ENCODE results near the gene PRM3.

PRM3 gene

DNA sequence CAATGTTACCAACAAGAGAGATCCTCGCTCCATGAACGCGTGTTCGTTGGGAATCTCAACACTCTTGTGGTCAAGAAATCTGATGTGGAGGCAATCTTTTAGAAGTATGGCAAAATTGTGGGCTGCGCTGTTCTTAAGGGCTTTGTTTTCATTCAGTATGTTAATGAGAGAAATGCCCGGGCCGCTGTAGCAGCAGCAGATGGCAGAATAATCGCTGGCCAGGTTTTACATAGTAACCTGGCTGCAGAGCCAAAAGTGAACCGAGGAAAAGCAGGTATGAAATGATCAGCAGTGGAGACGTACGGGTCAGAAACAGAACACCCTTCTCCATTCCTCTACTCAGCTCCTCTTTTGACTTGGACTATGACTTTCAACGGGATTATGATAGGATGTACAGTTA is 30.8 kb downstream of the PRM3 start:
- no peak for DNase-seq

DNA sequence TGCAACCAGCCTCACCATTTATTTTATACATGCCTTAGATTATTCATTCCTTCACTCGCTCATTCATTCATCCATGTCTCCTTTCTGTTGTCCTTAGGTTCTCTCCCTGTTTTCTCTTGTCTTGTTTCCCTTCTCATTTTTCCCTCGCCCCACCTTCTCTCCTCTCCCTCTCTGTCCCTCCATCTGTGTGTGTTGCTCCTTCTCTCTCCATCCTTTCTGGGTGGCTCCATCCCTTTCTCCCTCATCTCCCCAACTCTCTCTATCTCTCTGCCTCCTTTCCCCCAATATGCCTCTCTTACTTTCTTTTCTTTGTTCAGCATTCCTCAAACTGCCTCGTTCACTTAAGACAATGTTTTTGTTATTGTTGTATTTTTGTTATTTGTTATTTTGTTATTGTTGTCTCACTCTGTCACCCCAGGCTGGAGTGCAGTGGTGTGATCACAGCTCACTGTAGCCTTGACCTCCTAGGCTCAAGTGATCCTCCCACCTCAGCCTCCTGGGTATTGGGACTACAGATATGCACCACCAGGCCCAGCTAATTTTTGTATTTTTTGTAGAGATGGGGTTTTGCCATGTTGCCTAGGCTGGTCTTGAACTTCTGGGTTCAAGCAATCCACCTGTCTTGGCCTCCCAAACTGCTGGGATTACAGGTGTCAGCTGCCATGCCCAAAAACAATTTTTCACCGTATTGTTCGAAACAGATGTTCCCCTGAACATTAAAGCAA is 31.8 kb downstream of the PRM3 start:
- DNase-seq: no peak

DNA sequence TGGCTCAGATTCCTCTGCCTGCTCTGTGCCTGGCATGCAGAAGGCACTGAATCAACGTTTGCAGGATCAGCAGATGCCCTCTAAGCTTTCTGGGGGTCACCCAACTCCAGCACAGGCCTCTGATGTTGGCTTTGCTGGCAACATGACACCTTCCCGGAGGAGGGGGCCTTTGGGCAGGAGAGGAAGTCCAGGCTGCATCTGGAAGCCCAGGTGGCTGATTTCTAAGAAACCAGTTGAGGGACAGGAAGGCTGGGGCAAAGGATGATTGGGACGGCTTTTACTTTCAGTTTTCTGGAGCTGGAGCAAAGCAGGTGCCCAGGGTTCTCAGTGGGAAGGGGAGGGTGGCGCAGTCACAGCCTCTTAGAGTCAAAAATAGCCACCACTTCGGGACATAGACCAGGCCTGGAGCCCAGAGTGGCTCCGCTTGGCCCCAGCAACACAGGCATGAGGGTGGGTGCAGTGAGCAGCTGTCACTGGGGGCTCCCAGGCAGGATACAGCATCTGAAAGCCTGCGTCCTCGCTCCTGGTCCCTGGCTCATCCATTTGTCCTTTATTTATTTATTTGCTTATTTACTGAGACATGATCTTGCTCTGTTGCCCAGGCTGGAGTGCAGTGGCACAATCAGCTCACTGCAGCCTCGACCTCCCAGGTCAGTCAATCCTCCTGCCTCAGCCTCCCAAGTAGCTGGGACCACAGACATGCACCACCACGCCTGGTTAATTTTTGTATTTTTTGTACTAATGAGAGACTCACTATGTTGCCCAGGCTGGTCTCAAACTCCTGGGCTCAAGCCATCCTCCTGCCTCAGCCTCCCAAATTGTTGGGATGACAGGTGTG is 32.6 kb downstream of the PRM3 start:
- DNase-seq: no peak

DNA sequence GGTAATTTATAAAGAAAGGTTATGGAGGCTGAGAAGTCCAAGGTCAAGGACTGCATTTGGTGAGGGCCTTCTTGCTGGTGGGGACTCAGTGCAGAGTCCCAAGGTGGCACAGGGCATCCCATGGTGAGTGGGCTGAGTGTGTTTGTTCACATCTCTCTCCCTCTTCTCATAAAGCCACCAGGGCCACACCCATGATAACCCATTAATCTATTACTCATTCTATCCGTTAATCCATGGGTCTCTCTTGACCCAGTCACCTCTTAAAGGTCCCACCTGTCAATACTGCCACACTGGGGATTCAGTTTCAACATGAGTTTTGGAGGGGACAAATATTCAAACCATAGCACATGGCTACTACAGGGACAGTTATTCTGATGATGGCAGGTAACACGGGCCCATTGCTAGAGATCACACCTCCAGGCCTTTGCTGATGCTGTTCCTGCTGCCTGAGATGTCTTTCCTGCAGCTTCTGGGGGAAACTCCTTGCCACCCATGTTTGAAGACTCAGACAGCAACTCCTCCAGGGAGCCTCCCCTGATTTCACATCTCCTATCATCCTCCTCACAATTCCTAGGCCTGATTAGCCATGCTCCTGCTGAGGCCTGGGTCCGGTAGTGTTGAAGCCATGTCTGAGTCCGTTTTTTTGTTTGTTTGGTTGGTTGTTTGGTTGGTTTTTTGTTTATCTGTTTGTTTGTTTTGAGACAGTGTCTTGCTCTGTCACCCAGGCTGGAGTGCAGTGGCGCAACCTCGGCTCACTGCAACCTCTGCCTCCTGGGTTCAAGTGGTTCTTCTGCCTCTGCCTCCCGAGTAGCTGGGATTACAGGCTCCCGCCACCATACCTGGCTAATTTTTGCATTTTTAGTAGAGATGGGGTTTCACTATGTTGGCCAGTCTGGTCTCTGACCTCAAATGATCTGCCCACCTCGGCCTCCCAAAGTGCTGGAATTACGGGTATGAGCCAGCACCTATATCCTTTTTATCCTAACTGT is 33.5 kb downstream of the PRM3 start:
- no peak for DNase-seq

DNA sequence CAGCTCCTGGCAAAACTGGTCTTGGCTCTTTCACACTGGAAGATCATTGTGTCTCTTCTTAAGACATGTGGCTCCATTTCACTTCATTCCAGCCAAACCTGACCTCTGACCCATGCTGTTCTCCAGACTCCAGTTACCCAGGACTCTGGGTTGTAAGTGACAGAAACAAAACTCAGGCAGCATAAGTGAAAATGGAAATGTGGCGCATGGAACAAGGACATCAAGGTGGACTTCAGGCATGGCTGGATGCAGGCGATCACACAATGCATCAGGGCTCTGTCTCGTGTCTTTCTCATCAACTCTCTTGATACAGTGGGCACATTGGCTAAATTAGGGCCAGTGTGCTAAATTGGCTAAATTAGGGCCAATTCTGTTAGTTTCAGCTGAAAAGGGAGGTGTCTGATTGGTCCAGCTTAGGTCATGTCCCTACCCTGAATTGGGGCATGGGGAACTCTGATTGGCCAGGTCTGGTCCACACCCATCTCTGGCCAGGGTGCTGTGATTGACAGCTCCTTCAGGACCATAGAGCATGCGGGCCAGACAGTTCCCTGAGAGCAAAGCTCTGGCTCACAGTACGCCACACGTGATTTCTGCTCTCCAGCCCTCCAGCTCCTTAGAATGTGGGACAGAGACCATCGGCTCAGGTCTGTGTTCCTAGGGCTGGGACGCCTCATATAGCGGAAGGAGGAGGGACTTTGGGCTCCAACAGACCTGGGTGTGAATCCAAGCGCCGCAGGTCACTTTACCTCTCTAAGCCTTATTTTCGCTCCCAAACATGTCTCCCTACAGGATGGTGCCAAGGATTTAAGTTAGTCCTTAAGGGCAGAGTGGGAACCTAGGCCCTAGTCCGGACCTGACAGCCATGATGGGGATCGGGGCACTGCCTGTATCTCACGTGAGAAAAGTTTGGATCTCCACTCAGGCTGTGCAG is 34.9 kb downstream of the PRM3 start:
- no peak for DNase-seq

DNA sequence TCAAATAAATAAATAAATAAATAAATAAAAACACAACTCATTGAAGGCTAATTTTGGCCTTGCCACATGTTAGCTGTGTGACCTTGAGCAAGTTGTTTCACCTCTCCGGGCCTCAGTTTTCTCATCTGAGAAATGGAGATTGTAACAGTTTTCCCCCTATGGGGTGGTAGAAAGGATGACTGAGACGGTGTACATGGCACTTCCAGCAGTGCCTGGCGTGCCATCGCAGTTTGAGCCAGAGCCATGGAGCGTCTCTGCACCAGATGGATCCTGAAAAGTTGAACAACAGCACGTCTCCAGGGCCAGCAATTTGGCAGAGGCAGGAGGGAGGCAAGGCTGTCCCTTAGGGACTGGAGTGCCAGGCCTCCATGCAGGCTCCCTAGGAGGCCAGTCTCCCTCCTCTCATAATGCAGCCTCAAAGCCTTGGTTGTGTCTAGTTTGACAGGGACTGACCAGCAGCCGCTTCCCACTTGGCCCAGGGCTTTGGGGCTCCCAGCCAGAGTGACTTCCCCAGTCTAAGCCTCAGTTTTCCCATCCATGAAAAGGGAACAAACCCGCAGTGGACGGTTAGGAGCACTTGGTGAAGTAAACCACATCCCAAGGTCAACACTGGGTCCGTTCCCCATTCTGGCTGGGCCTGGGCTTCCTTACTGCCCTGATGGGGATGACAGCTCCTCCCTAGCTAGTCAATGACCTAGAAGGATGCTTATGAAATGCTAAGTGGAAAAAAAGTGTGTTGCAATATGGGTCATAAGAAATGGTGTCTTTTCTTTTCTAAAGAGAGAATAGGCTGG is 36.8 kb downstream of the PRM3 start:
- DNase-seq: peak; percentile 97 to 98

DNA sequence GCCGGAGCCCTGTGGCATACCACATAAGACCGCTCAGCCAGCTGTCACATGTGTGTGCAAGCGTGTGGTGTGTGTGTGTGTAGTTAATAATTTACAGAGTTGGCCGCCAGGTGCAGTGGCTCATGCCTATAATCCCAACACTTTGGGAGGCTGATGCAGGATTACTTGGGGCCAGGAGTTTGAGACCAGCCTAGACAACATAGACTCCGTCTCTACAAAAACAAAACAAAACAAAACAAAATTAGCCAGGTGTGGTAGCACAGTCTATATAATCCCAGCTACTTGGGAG is 37.8 kb downstream of the PRM3 start:
- DNase-seq: no peak

DNA sequence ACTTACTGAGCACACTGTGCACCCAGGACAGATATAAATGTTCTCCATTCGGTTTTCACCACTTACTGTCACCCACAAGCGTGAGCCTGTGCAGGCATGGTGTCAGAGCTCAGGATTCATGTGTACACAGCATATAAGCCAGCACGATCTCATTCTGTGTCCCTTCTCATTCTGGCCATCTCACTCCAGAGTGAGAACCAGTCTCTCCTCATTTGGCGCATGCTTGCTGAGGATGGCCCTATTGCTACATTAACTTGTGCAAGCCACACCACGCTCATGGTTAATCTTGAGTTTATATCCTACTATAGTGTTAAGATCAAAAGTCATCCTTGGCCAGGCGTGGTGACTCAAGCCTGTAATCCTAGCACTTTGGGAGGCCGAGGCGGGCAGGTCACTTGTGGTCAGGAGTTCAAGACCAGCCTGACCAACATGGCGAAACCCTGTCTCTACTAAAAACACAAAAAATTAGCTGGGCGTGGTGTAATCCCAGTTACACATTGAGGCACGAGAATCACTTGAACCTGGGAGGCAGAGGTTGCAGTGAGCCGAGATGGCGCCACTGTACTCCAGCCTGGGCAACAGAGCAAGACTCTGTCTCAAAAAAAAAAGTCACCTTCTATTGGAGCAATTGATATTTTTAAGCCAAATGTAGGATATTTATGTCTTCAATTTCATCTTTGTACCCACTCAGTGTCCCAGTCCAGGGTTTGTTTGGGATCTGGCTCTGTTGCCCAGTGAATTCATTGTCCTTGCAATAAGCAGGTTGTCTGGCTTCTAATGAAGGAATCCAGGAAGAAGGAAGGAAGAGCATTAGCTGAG is 38.3 kb downstream of the PRM3 start:
- peak; percentile 61 to 78 for DNase-seq

DNA sequence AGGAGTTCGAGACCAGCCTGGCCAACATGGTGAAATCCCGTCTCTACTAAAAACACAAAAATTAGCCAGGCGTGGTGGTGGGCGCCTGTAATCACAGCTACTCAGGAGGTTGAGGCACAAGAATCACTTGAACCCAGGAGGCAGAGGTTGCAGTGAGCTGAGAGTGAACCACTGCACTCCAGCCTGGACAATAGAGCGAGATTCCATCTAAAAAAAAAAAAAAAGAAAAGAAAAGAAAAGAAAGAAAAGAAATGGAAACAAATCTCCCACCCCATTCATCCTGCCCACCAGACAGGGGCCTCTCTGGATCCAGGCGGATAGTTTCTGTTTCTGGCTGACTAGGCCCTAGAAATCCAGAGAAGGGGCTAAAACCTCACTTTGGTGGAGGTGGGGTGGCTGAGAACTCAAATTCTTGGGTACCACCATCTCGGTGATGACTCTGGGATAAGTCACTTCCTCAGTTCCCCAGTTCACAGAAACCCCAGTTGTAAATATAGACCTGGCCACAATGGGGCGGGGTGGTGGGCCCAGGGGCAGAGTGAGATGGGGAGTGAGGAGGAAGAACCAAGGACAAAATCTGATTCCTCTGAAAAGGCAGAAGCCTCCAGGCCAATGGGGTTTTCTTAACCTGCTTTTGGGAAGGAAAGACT is 39.6 kb downstream of the PRM3 start:
- peak in 1 of 2 experiments; percentile 11 for DNase-seq

DNA sequence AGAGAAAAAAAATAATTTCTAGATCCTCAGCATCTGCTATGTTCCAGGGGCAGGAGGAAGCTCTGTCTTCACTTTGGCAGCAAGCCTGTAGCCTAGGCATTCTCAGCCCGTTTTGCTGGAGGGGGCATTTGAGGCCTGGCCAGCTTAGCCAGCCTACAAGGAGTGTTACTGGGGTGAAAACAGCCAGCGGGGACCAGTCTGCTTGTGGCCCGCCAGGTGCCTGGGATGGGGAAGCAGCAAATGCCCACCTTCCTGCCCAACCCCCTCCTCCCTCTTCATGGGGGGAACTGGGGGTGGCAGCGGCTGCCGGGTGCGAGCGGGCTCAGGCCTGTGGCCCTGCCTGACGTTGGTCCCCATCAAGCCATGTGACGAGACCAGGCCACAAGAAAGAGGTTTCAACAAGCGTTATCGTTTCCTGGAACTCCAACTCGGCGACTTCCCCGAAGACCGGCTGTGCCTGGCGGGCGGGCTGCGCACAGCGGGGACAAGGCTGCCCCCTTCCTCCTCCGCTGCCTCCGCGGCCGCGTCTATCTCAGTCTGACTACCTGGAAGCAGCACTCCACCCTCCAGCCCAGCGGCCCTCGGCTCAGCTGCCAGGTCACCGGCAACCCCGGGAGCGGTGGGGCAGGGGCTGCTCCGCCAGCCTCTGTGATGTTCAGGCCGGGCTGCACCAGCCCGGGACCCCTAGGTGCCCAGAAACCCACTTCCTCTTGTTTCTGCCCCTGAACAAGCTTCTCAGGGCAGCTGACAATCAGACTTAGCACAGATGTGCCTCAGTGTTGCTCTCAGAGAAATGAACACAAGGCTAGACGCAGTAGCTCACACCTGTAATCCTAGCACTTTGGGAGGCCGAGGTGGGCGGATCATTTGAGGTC is 40.3 kb downstream of the PRM3 start:
- peak; percentile 77 to 81 for DNase-seq

DNA sequence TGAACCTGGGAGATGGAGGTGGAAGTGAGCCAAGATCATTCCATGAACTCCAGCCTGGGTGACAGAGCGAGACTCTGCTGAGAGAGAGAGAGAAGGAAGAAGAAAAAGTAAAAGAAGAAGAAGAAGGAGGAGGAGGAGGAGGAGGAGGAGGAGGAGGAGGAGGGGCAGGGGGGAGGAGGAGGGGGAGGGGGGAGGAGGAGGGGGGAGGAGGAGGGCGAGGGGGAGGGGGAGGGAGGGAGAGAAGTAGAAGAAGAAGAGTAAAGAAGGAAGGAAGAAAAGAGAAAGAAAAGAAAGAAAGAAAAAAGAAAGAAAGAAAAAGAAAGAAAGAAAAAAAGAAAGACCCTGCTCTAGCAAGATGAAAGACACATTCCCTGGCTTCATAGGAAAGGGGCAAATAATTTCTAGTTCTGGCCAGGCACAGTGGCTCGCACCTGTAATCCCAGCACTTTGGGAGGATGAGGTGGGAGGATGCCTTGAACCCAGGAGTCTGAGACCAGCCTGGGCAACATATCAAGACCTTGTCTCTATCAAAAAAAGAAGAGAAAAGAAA is 41.1 kb downstream of the PRM3 start:
- no peak for DNase-seq

DNA sequence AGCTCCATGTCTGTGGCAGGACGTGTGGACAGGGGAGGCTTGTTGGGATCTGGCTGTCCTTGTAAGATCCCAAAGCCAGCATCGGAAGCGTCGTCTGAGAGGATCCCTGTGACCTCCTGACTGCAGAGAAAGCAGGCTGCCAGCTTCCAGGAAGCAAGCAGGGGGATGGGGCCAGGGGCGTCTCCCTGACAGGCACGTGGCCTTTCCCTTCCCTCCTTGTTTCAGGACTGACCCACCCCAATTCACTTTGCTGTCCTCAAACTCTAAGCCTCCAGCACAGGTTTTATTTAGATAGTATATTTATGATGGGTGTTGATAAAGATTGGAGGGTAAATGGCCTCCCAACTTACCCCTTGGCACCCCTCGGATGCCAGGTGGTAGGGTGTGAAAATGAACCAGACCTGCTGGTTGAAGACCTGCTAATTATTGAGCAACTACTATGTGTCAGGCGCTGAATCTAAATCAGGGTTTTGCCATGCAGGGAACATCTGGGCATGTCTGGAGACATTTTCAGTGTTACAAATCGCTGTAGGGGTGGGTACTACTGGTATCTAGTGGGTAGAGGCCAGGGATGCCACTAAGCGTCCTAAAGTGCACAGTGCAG is 42.0 kb downstream of the PRM3 start:
- DNase-seq: no peak

DNA sequence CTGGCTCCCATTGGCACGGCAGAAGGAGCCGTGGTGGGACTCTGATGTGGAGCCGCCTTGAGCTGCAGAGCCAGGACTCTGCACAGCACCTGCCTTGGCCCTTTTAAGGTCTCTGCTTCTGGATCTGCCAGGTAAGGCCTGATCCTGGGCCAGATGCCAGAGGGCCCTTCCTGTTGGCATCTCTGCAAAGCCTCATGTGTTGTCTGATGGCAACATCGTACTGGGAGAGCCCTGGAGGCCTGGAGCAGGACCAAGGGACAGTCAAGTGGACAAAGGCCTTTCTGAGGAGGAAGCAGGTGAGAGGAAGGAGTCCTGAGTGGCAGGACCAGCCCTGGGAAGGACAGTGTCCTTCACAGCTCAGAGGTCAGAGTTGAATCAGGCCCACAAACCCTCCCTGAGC is 43.5 kb downstream of the PRM3 start:
- DNase-seq: no peak

DNA sequence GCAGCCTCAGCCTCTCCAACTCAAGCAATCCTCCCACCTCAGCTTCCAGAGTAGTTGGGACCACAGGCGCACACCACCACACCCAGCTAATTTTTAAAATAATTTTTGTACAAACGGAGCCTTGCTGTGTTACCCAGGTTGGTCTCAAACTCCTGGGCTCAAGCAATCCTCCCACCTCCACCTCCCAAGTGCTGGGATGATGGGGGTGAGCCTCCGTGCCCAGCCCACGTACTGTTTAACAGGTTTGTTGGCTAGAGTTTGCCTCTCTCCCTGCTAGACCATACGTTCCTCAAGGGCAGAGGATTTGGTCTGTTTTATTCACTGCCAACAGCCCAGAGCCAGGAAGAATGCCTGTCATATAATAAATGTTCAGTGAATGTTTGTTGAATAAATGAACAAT is 44.0 kb downstream of the PRM3 start:
- DNase-seq: no peak

DNA sequence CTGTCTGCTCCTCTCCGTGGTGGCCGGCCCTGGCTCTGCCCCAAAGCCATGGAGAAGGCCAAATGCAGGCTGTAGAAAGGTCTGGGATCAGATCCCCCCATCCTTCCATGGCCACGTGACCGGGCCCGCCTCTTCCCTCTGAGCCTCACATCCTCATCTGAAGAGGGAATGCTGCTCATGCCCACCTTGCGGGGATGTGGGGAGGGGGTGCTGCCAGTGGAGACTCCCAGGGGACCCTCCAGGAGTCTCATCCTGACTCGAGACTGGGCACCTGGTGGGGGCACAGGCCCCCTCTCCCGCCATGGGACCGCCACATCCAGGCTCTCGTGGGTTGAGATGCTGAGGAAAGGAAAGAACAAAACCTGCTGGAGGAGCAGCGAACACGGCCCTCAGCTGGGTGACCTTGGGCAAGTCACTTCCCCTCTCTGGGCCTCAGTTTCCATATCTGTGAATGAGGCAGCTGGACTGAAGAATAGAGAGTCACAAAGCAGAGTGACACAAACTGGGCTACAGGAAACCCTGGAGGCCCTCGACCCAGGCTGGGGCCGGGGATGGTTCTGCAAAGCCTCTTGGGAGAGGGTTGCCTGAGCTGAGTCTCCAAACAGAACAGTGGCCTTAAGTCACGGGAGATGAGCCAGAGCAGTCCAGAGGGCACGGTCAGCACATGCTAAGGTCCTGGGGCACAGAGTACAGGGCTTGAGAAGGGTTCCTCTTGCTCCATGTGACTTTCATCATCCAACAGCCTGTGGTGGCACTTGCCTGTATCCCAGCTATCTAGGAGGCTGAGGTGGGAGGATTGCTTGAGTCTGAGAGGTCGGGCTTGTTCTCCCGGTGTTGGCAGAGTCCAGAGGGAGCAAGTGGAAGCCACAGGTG is 47.5 kb downstream of the PRM3 start:
- no peak for DNase-seq

DNA sequence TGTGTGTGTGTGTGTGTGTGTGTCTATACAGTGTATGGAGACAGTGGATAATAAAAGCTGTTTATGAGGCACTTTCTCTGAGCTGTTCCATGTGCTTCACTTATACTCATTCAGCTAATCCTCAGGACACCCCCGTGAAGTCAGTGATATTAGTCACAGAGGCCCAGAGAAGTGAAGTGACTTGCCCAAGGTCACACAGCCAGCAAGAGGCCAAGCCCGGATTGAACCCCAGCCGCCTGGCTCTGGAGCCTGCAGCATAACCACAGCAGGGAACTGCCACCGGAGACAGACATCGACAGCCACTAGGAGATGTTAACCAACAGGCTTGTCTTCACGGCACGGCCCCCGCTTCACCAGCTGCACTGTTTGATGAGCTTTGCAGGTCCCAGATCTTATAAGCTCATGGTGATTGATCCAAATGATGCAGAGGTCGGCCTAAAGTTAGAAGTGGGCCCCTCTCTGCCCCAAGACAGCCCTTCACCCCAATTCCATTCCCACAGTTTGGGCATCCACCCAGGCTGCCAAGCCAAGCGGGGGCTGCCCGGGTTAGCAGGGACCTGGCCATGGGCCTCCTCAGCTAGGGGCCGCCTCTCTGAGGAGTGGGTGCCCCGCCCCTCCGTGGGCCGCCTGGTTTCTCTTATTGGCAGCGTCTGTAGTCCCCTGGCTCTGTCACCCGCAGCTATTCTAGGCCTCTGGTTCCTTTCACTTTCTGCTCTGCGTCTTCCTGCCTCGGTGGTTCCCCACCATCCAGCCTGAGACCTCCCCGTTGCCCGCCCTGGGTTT is 48.3 kb downstream of the PRM3 start:
- DNase-seq: no peak
